GM18858 (cell line): ENCODE results near the gene TRIM22.
"Not testable (repeated sequence)": the region's sequence is repeated elsewhere in the genome, so short reads cannot be mapped to it uniquely, and the experiment has no call there.

Experiments
- ATAC-seq: cut with Tn5 transposase; IDR thresholded peaks from one replicate; pipeline ENCODE4 v1.9.1; 2021; ENCODE audit not compliant: unreplicated experiment

Gene TRIM22

DNA sequence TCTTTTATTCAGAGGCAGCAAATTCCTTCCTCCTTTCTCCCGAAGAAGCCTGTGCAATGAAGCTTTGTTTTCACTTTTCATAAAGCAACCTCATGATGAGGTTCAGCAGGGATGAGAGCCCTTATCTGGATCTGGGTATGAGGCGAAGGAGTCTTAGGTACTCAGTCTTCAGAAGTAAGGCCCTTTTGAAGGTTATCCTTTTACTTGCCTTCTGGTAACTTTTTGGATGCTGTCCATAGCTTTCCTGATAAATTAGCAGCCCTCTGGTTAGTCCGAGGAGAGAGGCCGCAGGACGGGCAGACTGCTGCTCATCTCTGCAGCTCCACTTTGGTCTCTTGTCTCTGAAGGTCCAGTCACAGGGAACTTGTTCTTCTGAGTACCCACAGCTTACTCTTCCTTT, 1.1 kb downstream of the TRIM22 start:
- no peak for ATAC-seq

GRCh38 chr11:5691238-5691963, 1.8 kb downstream of the TRIM22 start:
- ATAC-seq = not testable (repeated sequence)

DNA sequence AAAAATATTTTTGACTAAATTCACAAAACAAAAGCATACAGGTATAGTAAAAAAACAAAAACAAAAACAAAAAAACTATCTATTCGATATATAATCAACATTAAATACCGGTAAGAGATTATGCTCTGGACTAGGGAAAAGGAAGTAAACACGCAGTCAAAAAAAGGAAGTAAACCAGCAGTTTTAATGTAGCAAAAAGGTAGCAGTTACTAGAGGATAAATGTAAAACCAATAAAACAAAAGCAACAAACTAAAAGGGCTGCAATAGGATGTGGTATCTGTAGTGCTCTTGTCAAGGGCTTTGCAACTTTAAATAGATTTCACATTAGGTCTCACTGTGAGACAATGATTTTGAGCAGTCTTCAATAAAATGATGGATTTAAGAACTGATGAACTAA, 2.4 kb downstream of the TRIM22 start:
- no peak for ATAC-seq

DNA sequence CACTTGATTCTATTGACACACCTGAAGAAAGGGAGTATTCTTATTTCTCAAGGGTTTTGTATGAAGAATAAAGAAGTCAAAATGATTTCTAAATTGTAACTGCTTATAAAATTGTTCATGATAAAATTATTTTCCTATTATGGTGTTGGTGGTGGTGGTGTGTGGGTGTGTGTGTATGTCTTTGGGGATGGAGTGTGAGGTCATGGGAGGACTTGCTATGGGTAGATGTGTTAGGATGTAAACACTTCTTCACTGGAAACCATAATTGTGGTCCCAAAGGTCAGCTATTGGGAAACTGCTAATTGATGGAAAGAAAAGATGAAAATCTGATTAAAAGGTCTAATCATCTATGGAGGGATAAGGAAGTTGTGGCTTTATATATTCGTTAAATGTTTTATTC, 5.1 kb downstream of the TRIM22 start:
- no peak for ATAC-seq

- no peak for ATAC-seq
These were observed 6.0 kb downstream of the TRIM22 start for GRCh38 chr11:5695580-5695979.

- ATAC-seq = no peak
These were observed 6.6 kb downstream of the TRIM22 start for GRCh38 chr11:5696210-5696609.

GRCh38 chr11:5698281-5698680, 8.7 kb downstream of the TRIM22 start:
- no peak for ATAC-seq

DNA sequence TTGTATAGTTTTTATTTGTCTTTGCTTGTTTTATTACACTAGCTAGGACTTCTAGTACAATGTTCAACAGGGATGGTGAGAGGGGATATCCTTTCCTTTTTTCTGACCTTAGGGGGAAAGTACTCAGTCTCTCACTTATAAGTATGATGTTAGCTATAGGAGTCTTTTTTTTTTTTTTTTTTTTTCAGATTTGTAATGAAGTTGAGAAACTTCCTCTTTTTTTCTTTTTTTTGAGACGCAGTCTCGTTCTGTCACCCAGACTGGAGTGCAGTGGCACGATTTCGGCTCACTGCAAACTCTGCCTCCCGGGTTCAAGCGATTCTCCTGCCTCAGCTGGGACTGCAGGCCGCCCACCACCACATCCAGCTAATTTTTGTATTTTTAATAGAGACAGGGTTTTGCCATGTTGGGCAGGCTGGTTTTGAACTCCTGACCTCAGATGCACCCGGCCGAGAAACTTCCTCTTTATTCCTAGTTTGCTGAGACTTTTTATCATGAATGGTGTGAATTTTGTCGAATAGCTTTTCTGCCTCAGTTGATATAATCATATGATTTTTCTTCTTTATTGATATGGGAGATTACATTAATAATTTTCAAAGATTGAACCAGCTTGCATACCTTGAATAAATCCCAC, 10.9 kb downstream of the TRIM22 start:
- ATAC-seq = no peak

GRCh38 chr11:5701055-5701577, 11.5 kb downstream of the TRIM22 start:
- no peak for ATAC-seq

DNA sequence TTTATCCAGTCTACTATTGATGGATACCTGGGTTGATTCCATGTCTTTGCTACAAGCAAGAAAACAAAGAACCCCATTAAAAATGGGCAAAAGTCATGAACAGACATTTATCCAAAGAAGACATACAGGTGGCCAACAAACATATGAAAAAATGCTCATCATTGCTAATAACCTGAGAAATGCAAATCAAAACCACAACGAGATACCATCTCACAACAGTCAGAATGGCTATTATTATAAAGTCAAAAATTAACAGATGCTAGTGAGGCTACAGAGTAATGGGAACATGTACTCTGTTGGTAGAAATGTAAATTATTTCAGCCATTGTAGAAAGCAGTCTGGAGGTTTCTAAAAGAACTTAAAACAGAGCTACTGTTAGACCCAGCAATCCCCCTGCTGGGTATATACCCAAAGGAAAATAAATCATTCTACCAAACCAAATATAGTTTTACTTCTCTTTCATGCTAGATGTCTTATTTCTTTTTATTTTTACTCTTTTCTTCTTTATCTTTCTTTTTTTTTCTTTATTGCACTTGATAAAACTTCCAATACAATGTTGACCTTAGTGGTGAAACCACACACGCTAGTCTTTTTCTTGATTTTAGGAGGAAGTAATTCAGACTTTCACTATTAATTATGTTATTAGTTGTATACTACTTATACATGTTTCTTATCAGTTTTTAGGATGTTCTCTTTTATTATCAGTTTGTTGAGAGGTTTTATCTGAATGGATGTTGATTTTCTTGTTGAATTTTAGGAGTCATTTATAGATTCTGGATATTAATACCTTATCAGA, 14.3 kb downstream of the TRIM22 start:
- ATAC-seq = peak; percentile 69

GRCh38 chr11:5705688-5706087, 16.1 kb downstream of the TRIM22 start:
- ATAC-seq = no peak

- ATAC-seq = peak; percentile 40
These were observed 22.9 kb downstream of the TRIM22 start for GRCh38 chr11:5712507-5712906.

GRCh38 chr11:5713695-5714094, 24.1 kb downstream of the TRIM22 start:
- ATAC-seq = no peak

- not testable (repeated sequence) for ATAC-seq
These were observed 26.9 kb downstream of the TRIM22 start for GRCh38 chr11:5716518-5716917.

- no peak for ATAC-seq
These were observed 30.3 kb downstream of the TRIM22 start for GRCh38 chr11:5719703-5720495.

DNA sequence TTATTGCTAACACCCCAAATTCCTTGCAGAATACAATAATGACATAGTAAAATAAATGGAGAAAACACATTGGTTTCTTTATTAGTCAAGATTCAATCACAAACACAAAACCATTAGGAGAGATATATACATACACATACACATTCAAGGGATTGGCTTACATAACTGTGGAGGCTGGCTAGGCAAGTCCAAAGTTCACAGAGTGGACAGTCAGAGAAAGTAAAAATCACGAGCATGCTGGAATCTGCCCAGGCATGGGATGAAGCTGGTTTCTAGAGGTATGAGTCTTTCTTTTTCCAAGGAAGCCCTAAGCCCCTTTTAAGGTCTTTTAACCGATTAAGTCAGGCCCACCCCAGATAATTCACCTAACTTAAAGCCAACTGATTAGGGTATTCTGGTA, 33.0 kb downstream of the TRIM22 start:
- ATAC-seq = no peak

- ATAC-seq = no peak
These were observed 36.8 kb downstream of the TRIM22 start for GRCh38 chr11:5726351-5726750.

GRCh38 chr11:5727691-5728090, 38.1 kb downstream of the TRIM22 start:
- ATAC-seq = no peak

GRCh38 chr11:5736396-5736795, 46.8 kb downstream of the TRIM22 start, which contains the start of gene OR56B1:
TSS of gene OR56B1 (plus strand) at chr11:5736448. CDS start at chr11:5736517, 69 bp downstream.
- no peak for ATAC-seq

GRCh38 chr11:5737091-5737490, 47.5 kb downstream of the TRIM22 start:
- no peak for ATAC-seq
